OCI-LY1 (cell line): ENCODE data around the gene CEP76.

Experiments
- H2AFZ ChIP-seq: fragments of 200-600 bp; sonication (generic), shearing (Covaris generic); 2 replicates; pipeline ENCODE4 v1.6.0; 2014; ENCODE audit warnings: antibody characterized with exemption, mild to moderate bottlenecking, low read length
- H3F3A ChIP-seq: fragments of 200-600 bp; sonication (generic), shearing (Covaris generic); 2 replicates; pipeline ENCODE4 v1.6.0; 2014; ENCODE audit warnings: mild to moderate bottlenecking, antibody characterized with exemption, low read length, moderate library complexity; ENCODE audit not compliant: insufficient read depth
- H3K27ac ChIP-seq: fragments of 200-600 bp; sonication (generic); 2 replicates; pipeline ENCODE4 v1.5.1; 2014; ENCODE audit warnings: low read length, mixed run types, mild to moderate bottlenecking, low read depth; ENCODE audit not compliant: poor library complexity, severe bottlenecking
- H3K27me3 ChIP-seq: fragments of 200-600 bp; sonication (generic); 2 replicates; pipeline ENCODE4 v1.6.0; 2014; ENCODE audit warnings: antibody characterized with exemption, mild to moderate bottlenecking, low read length, moderate library complexity; ENCODE audit not compliant: insufficient read depth
- H3K36me3 ChIP-seq: fragments of 200-600 bp; sonication (generic); 2 replicates; pipeline ENCODE4 v1.6.1; 2014; ENCODE audit warnings: mild to moderate bottlenecking, antibody characterized with exemption, low read length, moderate library complexity, mixed read lengths; ENCODE audit not compliant: insufficient read depth
- H3K4me1 ChIP-seq: fragments of 200-600 bp; sonication (generic); 2 replicates; pipeline ENCODE4 v1.5.1; 2014; ENCODE audit warnings: mild to moderate bottlenecking, low read length, moderate library complexity; ENCODE audit not compliant: insufficient read depth, severe bottlenecking
- H3K4me2 ChIP-seq: fragments of 200-600 bp; sonication (generic), shearing (Covaris generic); 2 replicates; pipeline ENCODE4 v1.6.1; 2014; ENCODE audit warnings: low read length
- H3K4me3 ChIP-seq: fragments of 200-600 bp; sonication (generic); 2 replicates; pipeline ENCODE4 v1.5.1; 2014; ENCODE audit warnings: low read length, low read depth, mild to moderate bottlenecking, mixed read lengths; ENCODE audit not compliant: poor library complexity, severe bottlenecking
- H3K79me2 ChIP-seq: fragments of 200-600 bp; shearing (Covaris generic); 2 replicates; pipeline ENCODE4 v1.6.1; 2016; ENCODE audit warnings: mixed run types, low read length, mixed read lengths; ENCODE audit not compliant: insufficient read depth
- H3K9ac ChIP-seq: fragments of 200-600 bp; sonication (generic), shearing (Covaris generic); 2 replicates; pipeline ENCODE4 v1.6.1; 2014; ENCODE audit warnings: mild to moderate bottlenecking, low read length, mixed read lengths
- H3K9me2 ChIP-seq: fragments of 200-600 bp; sonication (generic), shearing (Covaris generic); 2 replicates; pipeline ENCODE4 v1.6.1; 2014; ENCODE audit warnings: low read depth, mild to moderate bottlenecking, low read length, mixed read lengths
- H3K9me3 ChIP-seq: fragments of 200-600 bp; shearing (Covaris generic); 2 replicates; pipeline ENCODE4 v1.6.1; 2014; ENCODE audit warnings: low read length, mixed read lengths
- H4K20me1 ChIP-seq: fragments of 200-600 bp; sonication (generic), shearing (Covaris generic); 2 replicates; pipeline ENCODE4 v1.6.0; 2016; ENCODE audit warnings: mild to moderate bottlenecking, low read length; ENCODE audit not compliant: insufficient read depth
- EZH2 ChIP-seq: fragments of 200-600 bp; sonication (generic), shearing (Covaris generic); IDR thresholded peaks from 2 replicates; pipeline ENCODE4 v1.8.0; 2017; ENCODE audit warnings: borderline replicate concordance, mixed run types, mild to moderate bottlenecking, antibody characterized with exemption, low read length, moderate library complexity, mixed read lengths
- TF ChIP-seq, protein P1 (sequence below): fragments of 200-600 bp; sonication (generic), shearing (Covaris generic); IDR thresholded peaks from 2 replicates; pipeline ENCODE4 v1.5.1; 2017; ENCODE audit warnings: mild to moderate bottlenecking, antibody characterized with exemption, low read length, moderate library complexity, mixed read lengths

Gene CEP76

DNA sequence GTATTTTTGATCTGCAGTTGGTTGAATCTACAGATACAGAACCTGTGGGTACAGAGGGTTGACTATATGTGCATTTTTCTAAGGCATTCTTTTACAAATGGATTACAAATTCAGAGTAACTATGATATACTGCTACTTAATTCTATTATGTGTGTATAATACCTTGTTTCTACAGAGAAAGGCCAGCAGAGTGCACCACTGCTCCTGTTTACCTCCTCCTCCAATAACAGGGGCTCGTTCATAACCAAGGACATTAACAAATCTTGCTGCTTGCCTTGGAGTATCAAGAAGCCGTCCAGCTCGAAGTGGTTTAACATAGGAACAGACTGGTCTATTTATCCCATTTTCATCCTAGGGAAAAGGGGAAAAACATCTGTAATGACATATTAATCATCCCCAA, 16.4 kb downstream of the CEP76 start:
- Histone ChIP-seq H3K9me3 (no peaks in the 10 kb centered on the region), H3K4me3 (no peak overlapping the region), H3K36me3 (peaks cover 10% of the 10 kb centered on the region; the same call in 1 of the 2 replicates), H3K4me1 (no peaks in the 10 kb centered on the region), H3F3A (no peaks in the 10 kb centered on the region), H4K20me1 (no peaks in the 10 kb centered on the region), H3K9me2 (no peaks in the 10 kb centered on the region), H3K9ac (no peak overlapping the region), H3K4me2 (no peak overlapping the region), H3K27ac (no peak overlapping the region), H3K79me2 (no peaks in the 10 kb centered on the region), H3K27me3 (no peaks in the 10 kb centered on the region), H2AFZ (no peak overlapping the region)
- TF ChIP-seq EZH2, result no peak
- TF ChIP-seq, protein P1, sequence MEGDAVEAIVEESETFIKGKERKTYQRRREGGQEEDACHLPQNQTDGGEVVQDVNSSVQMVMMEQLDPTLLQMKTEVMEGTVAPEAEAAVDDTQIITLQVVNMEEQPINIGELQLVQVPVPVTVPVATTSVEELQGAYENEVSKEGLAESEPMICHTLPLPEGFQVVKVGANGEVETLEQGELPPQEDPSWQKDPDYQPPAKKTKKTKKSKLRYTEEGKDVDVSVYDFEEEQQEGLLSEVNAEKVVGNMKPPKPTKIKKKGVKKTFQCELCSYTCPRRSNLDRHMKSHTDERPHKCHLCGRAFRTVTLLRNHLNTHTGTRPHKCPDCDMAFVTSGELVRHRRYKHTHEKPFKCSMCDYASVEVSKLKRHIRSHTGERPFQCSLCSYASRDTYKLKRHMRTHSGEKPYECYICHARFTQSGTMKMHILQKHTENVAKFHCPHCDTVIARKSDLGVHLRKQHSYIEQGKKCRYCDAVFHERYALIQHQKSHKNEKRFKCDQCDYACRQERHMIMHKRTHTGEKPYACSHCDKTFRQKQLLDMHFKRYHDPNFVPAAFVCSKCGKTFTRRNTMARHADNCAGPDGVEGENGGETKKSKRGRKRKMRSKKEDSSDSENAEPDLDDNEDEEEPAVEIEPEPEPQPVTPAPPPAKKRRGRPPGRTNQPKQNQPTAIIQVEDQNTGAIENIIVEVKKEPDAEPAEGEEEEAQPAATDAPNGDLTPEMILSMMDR, result peak; percentile 53

DNA sequence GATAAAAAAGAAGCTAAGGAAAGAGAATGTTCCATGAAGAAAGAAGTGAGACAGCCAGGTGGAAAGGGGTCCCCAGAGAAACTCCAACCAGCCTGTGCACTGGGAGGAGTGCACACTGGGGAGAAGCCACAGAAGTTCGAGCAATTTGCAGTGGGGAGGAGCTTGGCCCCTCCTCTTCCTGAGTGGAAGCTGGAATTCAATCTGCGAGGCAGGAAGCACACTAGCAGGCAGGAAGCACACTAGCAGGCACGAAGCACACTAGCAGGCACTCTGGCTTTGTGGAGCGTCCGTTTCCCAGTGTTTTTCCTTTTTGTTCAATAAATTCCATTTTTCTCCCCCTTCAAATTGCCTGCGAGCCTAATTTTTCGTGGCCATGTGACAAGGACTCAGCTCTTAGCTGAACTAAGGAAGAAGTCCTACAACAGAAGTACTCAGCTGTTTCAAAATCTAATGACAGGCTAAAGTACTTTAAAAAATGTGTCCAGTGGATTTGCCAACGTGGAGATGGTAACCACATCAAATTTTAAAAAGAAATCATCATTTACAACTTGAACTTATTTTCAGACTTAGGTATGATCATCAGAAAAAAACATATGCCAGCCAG, 23.2 kb downstream of the CEP76 start:
- no peak for TF ChIP-seq EZH2
- TF ChIP-seq, protein P1, result no peak
- H3K27me3 ChIP-seq, result no peaks in the 10 kb centered on the region
- no peaks in the 10 kb centered on the region for H4K20me1 ChIP-seq
- no peak overlapping the region for H3K9ac ChIP-seq
- H3F3A ChIP-seq, result no peaks in the 10 kb centered on the region
- no peaks in the 10 kb centered on the region for H3K79me2 ChIP-seq
- H3K4me2 ChIP-seq, result no peak overlapping the region
- H2AFZ ChIP-seq, result no peak overlapping the region
- no peak overlapping the region for H3K27ac ChIP-seq
- peaks cover 42% of the 10 kb centered on the region for H3K36me3 ChIP-seq
- no peaks in the 10 kb centered on the region for H3K4me1 ChIP-seq
- H3K9me3 ChIP-seq, result no peaks in the 10 kb centered on the region
- no peaks in the 10 kb centered on the region for H3K9me2 ChIP-seq
- H3K4me3 ChIP-seq, result no peak overlapping the region

DNA sequence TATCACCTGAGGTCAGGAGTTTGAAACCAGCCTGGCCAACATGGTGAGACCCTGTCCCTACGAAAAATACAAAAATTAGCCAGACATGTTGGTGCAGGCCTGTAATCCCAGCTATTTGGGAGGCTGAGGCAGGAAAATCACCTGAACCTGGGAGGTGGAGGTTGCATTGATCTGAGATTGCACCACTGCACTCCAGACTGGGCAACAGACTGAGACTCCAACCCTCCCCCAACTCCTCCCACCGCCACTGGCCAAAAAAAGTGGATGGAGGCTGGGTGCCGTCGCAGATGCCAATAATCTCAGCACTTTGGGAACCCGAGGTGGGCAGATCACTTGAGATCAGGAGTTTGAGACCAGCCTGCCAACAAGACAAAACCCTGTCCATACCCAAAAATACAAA, 34.5 kb downstream of the CEP76 start:
- TF ChIP-seq, protein P1, result no peak
- TF ChIP-seq EZH2, result no peak
- Histone ChIP-seq H3K79me2 (no peaks in the 10 kb centered on the region), H3K36me3 (peaks cover 8% of the 10 kb centered on the region), H3K9ac (no peak overlapping the region), H3K27me3 (no peaks in the 10 kb centered on the region), H3K4me2 (no peak overlapping the region), H3F3A (no peaks in the 10 kb centered on the region), H3K9me2 (no peaks in the 10 kb centered on the region), H3K9me3 (no peaks in the 10 kb centered on the region), H3K27ac (no peak overlapping the region), H2AFZ (no peak overlapping the region), H3K4me3 (no peak overlapping the region), H4K20me1 (no peaks in the 10 kb centered on the region), H3K4me1 (no peaks in the 10 kb centered on the region)
